Measurements from ENCODE around the gene MYO18B. TPM values are rescaled to one million over a fixed set of nuclear protein-coding genes. Genes with fewer than 3 reads are reported as not detected.

Gene MYO18B
- total and polyA plus RNA-seq, 2 of the 8 experiments (the other 6 are each of a cell fraction or from before 2014, with no cell fraction given) = 0.62 to 0.78 TPM

DNA sequence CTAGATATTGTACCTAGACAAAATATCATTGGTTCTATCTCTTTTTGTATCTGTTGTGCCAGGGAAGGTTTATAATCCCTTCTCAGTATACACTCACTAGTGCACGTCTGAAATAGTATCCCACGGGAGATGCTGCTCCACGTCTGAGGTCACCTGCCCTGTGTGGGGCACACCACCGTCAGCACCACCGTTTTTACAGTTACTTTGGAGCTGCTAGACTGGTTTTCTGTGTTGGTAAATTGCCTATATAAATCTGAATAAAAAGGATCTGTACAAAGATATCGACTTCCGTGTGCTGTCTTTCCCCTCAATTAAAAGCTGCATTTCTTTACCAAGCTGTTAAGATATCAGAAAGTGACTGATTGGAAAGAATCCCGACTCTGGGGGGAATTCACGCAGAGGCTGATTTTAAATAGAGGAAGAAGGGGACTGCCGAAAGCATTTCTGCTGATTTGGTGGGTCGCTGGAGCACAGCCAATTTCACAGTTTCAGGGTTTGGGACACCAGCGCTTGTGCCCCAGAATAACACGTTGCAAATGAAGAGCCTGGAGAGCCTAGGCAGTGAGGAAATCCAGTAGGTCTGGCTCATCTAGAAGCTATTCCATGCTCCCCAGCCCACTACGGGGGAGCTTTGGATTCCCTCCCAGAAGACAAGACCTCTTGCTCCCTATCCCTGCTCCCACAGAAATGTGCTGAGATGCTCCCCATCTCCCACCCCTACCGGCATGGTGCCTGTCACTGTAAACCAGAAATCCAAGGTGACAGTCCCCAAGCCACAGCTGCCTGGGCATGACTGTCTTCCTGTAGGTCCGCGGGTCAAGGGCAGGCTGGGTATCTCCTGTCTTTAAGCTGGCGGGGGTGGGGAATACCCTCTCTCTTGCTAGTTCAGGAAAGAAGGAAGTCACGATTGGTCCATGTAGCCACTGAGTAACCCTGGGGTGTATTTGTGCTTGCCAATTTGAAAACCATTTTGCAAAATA, 12.7 kb upstream of the MYO18B start:
- H2BK20ac ChIP-seq (ENCODE audit: low read length) = no peak overlapping the region
- H3K9ac ChIP-seq (replicated peaks in 1 of 4; ENCODE audit: extremely low read depth in 1 of 4, low read depth in 3 of 4, low read length in 3 of 4) = no peak overlapping the region
- H2BK5ac ChIP-seq (ENCODE audit: low read depth, low read length) = no peak overlapping the region
- H3K23me2 ChIP-seq (ENCODE audit: low read depth, low read length) = no peaks in the 10 kb centered on the region
- H4K20me1 ChIP-seq (replicated peaks in 1 of 2; ENCODE audit: control insufficient read depth in 1 of 2, insufficient read depth in 2 of 2, low read length in 2 of 2) = no peaks in the 10 kb centered on the region
- peaks cover 0 to 3% (median 0%) of the 10 kb centered on the region in 4 experiments; a peak in 1 of 7 replicates for H3K4me1 ChIP-seq (replicated peaks in 1 of 4; ENCODE audit: control insufficient read depth in 3 of 4, insufficient read depth in 4 of 4, low read length in 3 of 4)
- no peak overlapping the region for H4K8ac ChIP-seq (ENCODE audit: extremely low read depth, insufficient read depth, low read length)
- H4K91ac ChIP-seq (replicated peaks; ENCODE audit: insufficient read length, low read length) = no peak overlapping the region
- POLR2A ChIA-PET (ENCODE audit: partially characterized antibody) = no interaction called here
- no peaks in the 10 kb centered on the region for H3K79me2 ChIP-seq (ENCODE audit: control insufficient read depth in 1 of 2, insufficient read depth in 2 of 2, low read length in 2 of 2)
- CTCF ChIA-PET (ENCODE audit: partially characterized antibody) = interaction anchor here (1.0 to 1.3 kb wide), 4 partner anchors 35 to 186 kb away, joined by 3 to 6 read pairs (median 3); no protein-coding TSS in a partner anchor
- no peak overlapping the region for H2AFZ ChIP-seq (ENCODE audit: low read length)
- no peak overlapping the region for H2AK5ac ChIP-seq (ENCODE audit: low read depth, low read length)
- no peak overlapping the region for H3K14ac ChIP-seq (ENCODE audit: insufficient read length)
- no peak overlapping the region for H2BK120ac ChIP-seq (replicated peaks; ENCODE audit: low read depth, low read length)
- no peak overlapping the region for H3K56ac ChIP-seq (replicated peaks; ENCODE audit: insufficient read length, low read depth, low read length)
- no peak overlapping the region for H3K4ac ChIP-seq (replicated peaks; ENCODE audit: insufficient read length, low read depth, low read length)
- TF ChIP-seq TAF7 (optimal IDR thresholded peaks at IDR 0.05; ENCODE audit: borderline replicate concordance, low read depth, low read length) (no peak), BCL11A (IDR thresholded peaks at IDR 0.05; ENCODE audit: low read depth in 2 of 2, low read length in 2 of 2) (no peak), FOSL1 (IDR thresholded peaks at IDR 0.05; ENCODE audit: insufficient read depth, low read depth, low read length) (no peak), JUND (IDR thresholded peaks at IDR 0.05; ENCODE audit: low read length) (no peak), POLR2A (IDR thresholded peaks at IDR 0.05; ENCODE audit: control extremely low read depth in 1 of 2, low read depth in 2 of 2, low read length in 2 of 2) (no peak), CHD2 (IDR thresholded peaks at IDR 0.05; ENCODE audit: low read length) (no peak), TAF1 (IDR thresholded peaks at IDR 0.05; ENCODE audit: low read depth, low read length) (no peak), TBP (IDR thresholded peaks at IDR 0.05; ENCODE audit: low read depth, low read length) (no peak), SAP30 (IDR thresholded peaks at IDR 0.05; ENCODE audit: insufficient read depth, insufficient replicate concordance, low read length) (no peak)
- TF ChIP-seq, protein P1, sequence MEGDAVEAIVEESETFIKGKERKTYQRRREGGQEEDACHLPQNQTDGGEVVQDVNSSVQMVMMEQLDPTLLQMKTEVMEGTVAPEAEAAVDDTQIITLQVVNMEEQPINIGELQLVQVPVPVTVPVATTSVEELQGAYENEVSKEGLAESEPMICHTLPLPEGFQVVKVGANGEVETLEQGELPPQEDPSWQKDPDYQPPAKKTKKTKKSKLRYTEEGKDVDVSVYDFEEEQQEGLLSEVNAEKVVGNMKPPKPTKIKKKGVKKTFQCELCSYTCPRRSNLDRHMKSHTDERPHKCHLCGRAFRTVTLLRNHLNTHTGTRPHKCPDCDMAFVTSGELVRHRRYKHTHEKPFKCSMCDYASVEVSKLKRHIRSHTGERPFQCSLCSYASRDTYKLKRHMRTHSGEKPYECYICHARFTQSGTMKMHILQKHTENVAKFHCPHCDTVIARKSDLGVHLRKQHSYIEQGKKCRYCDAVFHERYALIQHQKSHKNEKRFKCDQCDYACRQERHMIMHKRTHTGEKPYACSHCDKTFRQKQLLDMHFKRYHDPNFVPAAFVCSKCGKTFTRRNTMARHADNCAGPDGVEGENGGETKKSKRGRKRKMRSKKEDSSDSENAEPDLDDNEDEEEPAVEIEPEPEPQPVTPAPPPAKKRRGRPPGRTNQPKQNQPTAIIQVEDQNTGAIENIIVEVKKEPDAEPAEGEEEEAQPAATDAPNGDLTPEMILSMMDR (IDR thresholded peaks at IDR 0.05; ENCODE audit: control extremely low read depth in 1 of 3, insufficient read depth in 1 of 3, low read depth in 1 of 3, low read length in 3 of 3) = no peak
- no peak for FAIRE-seq
- H3K9me3 ChIP-seq (ENCODE audit: insufficient read depth in 2 of 2, low read depth in 1 of 2, low read length in 1 of 2) = no peaks in the 10 kb centered on the region
- no peaks in the 10 kb centered on the region for H3K27me3 ChIP-seq (replicated peaks in 1 of 4; ENCODE audit: control insufficient read depth in 3 of 4, extremely low read depth in 1 of 4, insufficient read depth in 3 of 4, low read length in 3 of 4)
- 87% methylated on average over 19 of the region's 19 CpGs; no CpG with 5 or more reads in 1 of the 2 experiments for WGBS, 2 experiments (ENCODE audit: extremely low coverage in 1 of 2, insufficient coverage in 1 of 2, insufficient read length in 1 of 2, insufficient replicate concordance in 2 of 2, low coverage in 1 of 2, low lambda C conversion rate in 2 of 2, missing lambda C conversion rate in 1 of 2)
- no peak for DNase-seq (ENCODE audit: low read depth in 1 of 2, low spot score in 2 of 2)
- H3K79me1 ChIP-seq (ENCODE audit: low read depth, low read length) = no peaks in the 10 kb centered on the region
- H3K23ac ChIP-seq (ENCODE audit: insufficient read length) = no peak overlapping the region
- no peaks in the 10 kb centered on the region for H3K36me3 ChIP-seq (ENCODE audit: control insufficient read depth in 2 of 4, insufficient read depth in 4 of 4, low read length in 3 of 4)
- H3K4me2 ChIP-seq (ENCODE audit: insufficient read depth in 1 of 2, low read depth in 2 of 2, low read length in 2 of 2) = no peak overlapping the region
- H3K27ac ChIP-seq (ENCODE audit: low read depth, low read length) = no peak overlapping the region
- H4K5ac ChIP-seq (ENCODE audit: insufficient read length, low read depth, low read length) = no peak overlapping the region
- no peak overlapping the region for H2BK15ac ChIP-seq (ENCODE audit: low read length)
- H3K4me3 ChIP-seq (ENCODE audit: extremely low read depth in 1 of 4, insufficient read depth in 2 of 4, low read depth in 3 of 4, low read length in 4 of 4) = no peak overlapping the region
- no peak overlapping the region for H3K18ac ChIP-seq (ENCODE audit: extremely low read depth, low read length)
- no peak overlapping the region for H2BK12ac ChIP-seq (ENCODE audit: low read depth, low read length)
